ENCODE results near the gene TMEM52. TPM values are rescaled to one million over a fixed set of nuclear protein-coding genes. Genes with fewer than 3 reads are reported as not detected.

The TMEM52 gene
- total and polyA plus RNA-seq, 9 donors = 0.42 to 3.3 (median 2.3) TPM

GRCh38 chr1:1941868-1942752 is 23.0 kb upstream of the TMEM52 start:
- peak in 1 of 5 donors; percentile 6 for DNase-seq
- H3K27ac ChIP-seq = no peak overlapping the region
- intact Hi-C loops (cut with DNase I) = loop anchor here (5.0 to 10.0 kb wide), 3 partner anchors 105 to 233 kb away; no protein-coding TSS in a partner anchor
- H3K27me3 ChIP-seq = no peaks in the 10 kb centered on the region
- H3K4me1 ChIP-seq (ENCODE audit: insufficient read depth) = peaks cover 3% of the 10 kb centered on the region
- H3K9me3 ChIP-seq = no peaks in the 10 kb centered on the region
- H3K4me3 ChIP-seq = no peak overlapping the region
- H3K36me3 ChIP-seq = no peaks in the 10 kb centered on the region
- 68 to 73% (median 73%) methylated on average over 38 to 39 of the region's 39 CpGs for WGBS, 3 donors
- no peak for TF ChIP-seq EP300 (IDR thresholded peaks at IDR 0.05)
- no peak for TF ChIP-seq POLR2A (IDR thresholded peaks at IDR 0.05)
- TF ChIP-seq CTCF (IDR thresholded peaks at IDR 0.05) = no peak

GRCh38 chr1:1941211-1941841 is 22.2 kb upstream of the TMEM52 start:
- no peaks in the 10 kb centered on the region for H3K9me3 ChIP-seq
- intact Hi-C loops (cut with DNase I) = loop anchor here (5.0 to 10.0 kb wide), 3 partner anchors 106 to 233 kb away; no protein-coding TSS in a partner anchor
- 50 to 59% (median 56%) methylated on average over 19 of the region's 19 CpGs for WGBS, 3 donors
- H3K27me3 ChIP-seq = no peaks in the 10 kb centered on the region
- no peaks in the 10 kb centered on the region for H3K36me3 ChIP-seq
- TF ChIP-seq EP300 (IDR thresholded peaks at IDR 0.05) (no peak), CTCF (IDR thresholded peaks at IDR 0.05) (no peak), POLR2A (IDR thresholded peaks at IDR 0.05) (no peak)
- peak in 1 of 5 donors; percentile 8 for DNase-seq
- H3K4me1 ChIP-seq (ENCODE audit: insufficient read depth) = no peaks in the 10 kb centered on the region
- no peak overlapping the region for H3K27ac ChIP-seq
- H3K4me3 ChIP-seq = no peak overlapping the region

GRCh38 chr1:1940123-1940425 is 21.0 kb upstream of the TMEM52 start:
- peak in 1 of 5 donors; percentile 8 for DNase-seq
- H3K36me3 ChIP-seq = no peaks in the 10 kb centered on the region
- TF ChIP-seq POLR2A (IDR thresholded peaks at IDR 0.05) (no peak), EP300 (IDR thresholded peaks at IDR 0.05) (no peak), CTCF (IDR thresholded peaks at IDR 0.05) (no peak)
- H3K27me3 ChIP-seq = no peaks in the 10 kb centered on the region
- H3K9me3 ChIP-seq = no peaks in the 10 kb centered on the region
- no peaks in the 10 kb centered on the region for H3K4me1 ChIP-seq (ENCODE audit: insufficient read depth)
- WGBS, 3 donors = 78 to 81% (median 80%) methylated on average over 11 to 12 of the region's 12 CpGs
- intact Hi-C loops (cut with DNase I) = loop anchor here (5.0 to 10.0 kb wide), 3 partner anchors 107 to 235 kb away; no protein-coding TSS in a partner anchor
- no peak overlapping the region for H3K4me3 ChIP-seq
- no peak overlapping the region for H3K27ac ChIP-seq

GRCh38 chr1:1939296-1940122 is 20.4 kb upstream of the TMEM52 start:
- no peaks in the 10 kb centered on the region for H3K4me1 ChIP-seq (ENCODE audit: insufficient read depth)
- intact Hi-C loops (cut with DNase I) = loop anchor here (5.0 to 10.0 kb wide), 3 partner anchors 108 to 235 kb away; no protein-coding TSS in a partner anchor
- no peaks in the 10 kb centered on the region for H3K36me3 ChIP-seq
- H3K27me3 ChIP-seq = no peaks in the 10 kb centered on the region
- DNase-seq = peak in 1 of 5 donors; percentile 7
- no peak for TF ChIP-seq POLR2A (IDR thresholded peaks at IDR 0.05)
- TF ChIP-seq EP300 (IDR thresholded peaks at IDR 0.05) = no peak
- TF ChIP-seq CTCF (IDR thresholded peaks at IDR 0.05) = no peak
- H3K9me3 ChIP-seq = no peaks in the 10 kb centered on the region
- H3K27ac ChIP-seq = no peak overlapping the region
- WGBS, 3 donors = 80 to 82% (median 81%) methylated on average over 28 of the region's 28 CpGs
- H3K4me3 ChIP-seq = no peak overlapping the region

Measured in ovary (tissue), 9 donors.